Activated naive CD8-positive, alpha-beta T cell treated with anti-CD3 and anti-CD28 coated beads, Interleukin-2, amount 50 U/mL, for 16 hours (primary cell): ENCODE data around the gene E2F3.
"Not testable (repeated sequence)": the region's sequence is repeated elsewhere in the genome, so short reads cannot be mapped to it uniquely, and the experiment has no call there.

Source experiments
- DNase-seq: peaks from one replicate; pipeline ENCODE4 v3.0.0-alpha.2; 2020; ENCODE audit warnings: low read depth, low spot score

Gene E2F3

GRCh38 chr6:20433929-20434328 lies 32.2 kb downstream of the E2F3 start:
- no peak for DNase-seq

- no peak for DNase-seq
Observed at GRCh38 chr6:20434766-20435165, 33.1 kb downstream of the E2F3 start.

- DNase-seq: no peak
Observed at GRCh38 chr6:20436719-20437118, 35.0 kb downstream of the E2F3 start.

- no peak for DNase-seq
Observed at GRCh38 chr6:20437639-20438038, 36.0 kb downstream of the E2F3 start.

- no peak for DNase-seq
Observed at GRCh38 chr6:20438462-20439070, 36.9 kb downstream of the E2F3 start.

GRCh38 chr6:20439558-20439957 lies 37.9 kb downstream of the E2F3 start:
- no peak for DNase-seq

- no peak for DNase-seq
Observed at GRCh38 chr6:20440296-20440695, 38.6 kb downstream of the E2F3 start.

- no peak for DNase-seq
Observed at GRCh38 chr6:20441236-20441635, 39.6 kb downstream of the E2F3 start.

GRCh38 chr6:20441921-20442320 lies 40.2 kb downstream of the E2F3 start:
- DNase-seq: no peak

GRCh38 chr6:20444786-20445271 lies 43.1 kb downstream of the E2F3 start:
- no peak for DNase-seq

- no peak for DNase-seq
Observed at GRCh38 chr6:20447157-20447556, 45.5 kb downstream of the E2F3 start.

- DNase-seq: no peak
Observed at GRCh38 chr6:20447581-20448132, 46.0 kb downstream of the E2F3 start.

GRCh38 chr6:20448828-20449227 lies 47.1 kb downstream of the E2F3 start:
- DNase-seq: no peak

- DNase-seq: no peak
Observed at GRCh38 chr6:20454204-20454824, 52.6 kb downstream of the E2F3 start.

GRCh38 chr6:20455251-20455940 lies 53.7 kb downstream of the E2F3 start:
- DNase-seq: no peak

GRCh38 chr6:20458027-20458894 lies 56.6 kb downstream of the E2F3 start:
- no peak for DNase-seq

GRCh38 chr6:20459682-20460081 lies 58.0 kb downstream of the E2F3 start:
- DNase-seq: no peak

- DNase-seq: no peak
Observed at GRCh38 chr6:20461576-20461975, 59.9 kb downstream of the E2F3 start.

GRCh38 chr6:20463396-20463795 lies 61.7 kb downstream of the E2F3 start:
- no peak for DNase-seq

- DNase-seq: no peak
Observed at GRCh38 chr6:20464041-20464440, 62.4 kb downstream of the E2F3 start.

- no peak for DNase-seq
Observed at GRCh38 chr6:20464847-20465246, 63.2 kb downstream of the E2F3 start.

GRCh38 chr6:20465616-20466015 lies 63.9 kb downstream of the E2F3 start:
- DNase-seq: not testable (repeated sequence)
